ENCODE results near the gene CASS4. TPM values are rescaled to one million over a fixed set of nuclear protein-coding genes. Genes with fewer than 3 reads are reported as not detected.
"Not testable (repeated sequence)": the region's sequence is repeated elsewhere in the genome, so short reads cannot be mapped to it uniquely, and the experiment has no call there.

The CASS4 gene
- total and polyA plus RNA-seq, 3 donors from 2014 or later, result 0.79 to 1.8 (median 0.92) TPM

GRCh38 chr20:56393653-56394052 is 18.4 kb upstream of the CASS4 start:
- Histone ChIP-seq H3K4me3 (peak overlapping the region in 1 of 2 donors; percentile 81), H3K27ac (peak overlapping the region in 1 of 2 donors; percentile 16), H3K9me3 (no peaks in the 10 kb centered on the region), H3K27me3 (no peaks in the 10 kb centered on the region), H3K4me1 (peaks cover 19% of the 10 kb centered on the region), H3K36me3 (ENCODE audit: low read depth, missing control alignments) (no peaks in the 10 kb centered on the region)
- WGBS, 2 donors, result 28 to 30% methylated on average over 8 of the region's 8 CpGs
- intact Hi-C loops (cut with DNase I; ENCODE audit: low total_unique reads), result no loop called here
- no peak for TF ChIP-seq POLR2A (IDR thresholded peaks at IDR 0.05)
- TF ChIP-seq CTCF (IDR thresholded peaks at IDR 0.05), result no peak
- no peak for DNase-seq

- Histone ChIP-seq H3K36me3 (ENCODE audit: low read depth, missing control alignments) (no peaks in the 10 kb centered on the region), H3K4me1 (peaks cover 19% of the 10 kb centered on the region), H3K27me3 (no peaks in the 10 kb centered on the region), H3K4me3 (no peak overlapping the region), H3K9me3 (no peaks in the 10 kb centered on the region), H3K27ac (no peak overlapping the region)
- intact Hi-C loops (cut with DNase I; ENCODE audit: low total_unique reads), result no loop called here
- WGBS, 2 donors, result 84 to 85% methylated on average over 4 of the region's 4 CpGs
- TF ChIP-seq POLR2A (IDR thresholded peaks at IDR 0.05) (no peak), CTCF (IDR thresholded peaks at IDR 0.05) (no peak)
- DNase-seq, result no peak
Observed at GRCh38 chr20:56395166-56395565, 16.9 kb upstream of the CASS4 start.

DNA sequence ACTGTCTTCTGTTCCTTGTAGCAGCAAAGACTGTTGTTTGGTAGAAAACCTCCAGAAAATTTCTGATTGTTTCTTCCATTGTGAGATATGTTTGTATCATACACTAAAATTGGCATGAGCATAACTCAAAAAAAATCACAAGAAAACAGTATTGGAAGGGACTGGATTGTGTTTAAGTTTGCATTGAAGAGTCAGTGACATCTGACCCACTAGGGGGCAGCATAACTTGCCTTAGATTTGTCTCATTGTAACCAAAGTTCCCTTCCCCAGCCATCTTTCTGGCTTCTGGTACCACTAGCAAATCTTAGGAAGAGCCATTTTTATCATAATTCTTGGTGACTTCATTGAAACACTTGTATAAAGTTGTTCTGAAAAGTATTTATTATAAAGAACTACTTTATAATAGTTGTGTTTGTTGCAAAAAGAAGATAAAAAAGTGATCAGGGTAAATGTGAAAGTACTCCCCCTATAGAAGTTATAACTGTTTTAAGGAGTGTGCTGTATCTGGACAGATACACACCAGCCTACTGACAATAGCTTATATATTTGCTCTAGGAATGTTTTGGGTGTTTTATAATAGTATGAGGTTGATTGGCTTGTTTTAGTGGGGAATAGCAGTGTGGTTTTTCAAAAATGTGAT is 11.9 kb upstream of the CASS4 start:
- Histone ChIP-seq H3K27ac (no peak overlapping the region), H3K9me3 (no peaks in the 10 kb centered on the region), H3K27me3 (no peaks in the 10 kb centered on the region), H3K4me3 (no peak overlapping the region), H3K4me1 (no peaks in the 10 kb centered on the region), H3K36me3 (ENCODE audit: low read depth, missing control alignments) (no peaks in the 10 kb centered on the region)
- TF ChIP-seq POLR2A (IDR thresholded peaks at IDR 0.05) (no peak), CTCF (IDR thresholded peaks at IDR 0.05) (peak; percentile 67 to 85 (median 79))
- peak; percentile 85 for DNase-seq
- intact Hi-C loops (cut with DNase I; ENCODE audit: low total_unique reads), result no loop called here

GRCh38 chr20:56403465-56403864 is 8.6 kb upstream of the CASS4 start:
- Histone ChIP-seq H3K9me3 (no peaks in the 10 kb centered on the region), H3K27ac (no peak overlapping the region), H3K4me1 (no peaks in the 10 kb centered on the region), H3K4me3 (no peak overlapping the region), H3K36me3 (ENCODE audit: low read depth, missing control alignments) (no peaks in the 10 kb centered on the region), H3K27me3 (no peaks in the 10 kb centered on the region)
- intact Hi-C loops (cut with DNase I; ENCODE audit: low total_unique reads), result no loop called here
- WGBS, 2 donors, result 87 to 91% methylated on average over 26 of the region's 26 CpGs
- DNase-seq, result no peak
- TF ChIP-seq POLR2A (IDR thresholded peaks at IDR 0.05) (no peak), CTCF (IDR thresholded peaks at IDR 0.05) (no peak)

DNA sequence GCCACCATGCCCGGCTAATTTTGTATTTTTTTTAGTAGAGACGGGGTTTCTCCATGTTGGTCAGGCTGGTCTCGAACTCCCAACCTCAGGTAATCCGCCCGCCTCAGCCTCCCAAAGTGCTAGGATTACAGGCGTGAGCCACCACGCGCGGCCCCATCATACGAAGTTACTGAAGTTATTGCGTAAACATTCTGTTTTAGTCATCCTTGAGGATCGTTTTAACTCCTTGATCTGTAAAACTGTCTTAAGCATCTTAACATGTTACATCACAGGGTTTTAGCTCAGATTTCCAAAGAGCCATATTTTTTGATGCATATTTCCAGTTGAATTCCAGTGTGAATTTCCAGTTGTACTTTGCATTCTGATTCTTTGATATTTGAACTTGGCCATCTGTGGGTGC is 6.7 kb upstream of the CASS4 start:
- H3K4me3 ChIP-seq; DNase-seq; intact Hi-C loops (cut with DNase I; ENCODE audit: low total_unique reads); H3K27me3 ChIP-seq; H3K9me3 ChIP-seq; H3K27ac ChIP-seq; H3K36me3 ChIP-seq (ENCODE audit: low read depth, missing control alignments); H3K4me1 ChIP-seq: not testable (repeated sequence)
- WGBS, 2 donors, result 94 to 95% methylated on average over 12 of the region's 12 CpGs
